Lower lobe of right lung (tissue), 2 donors: ENCODE results near the gene VRK1. TPM values are rescaled to one million over a fixed set of nuclear protein-coding genes. Genes with fewer than 3 reads are reported as not detected.
"Not testable (repeated sequence)": the region's sequence is repeated elsewhere in the genome, so short reads cannot be mapped to it uniquely, and the experiment has no call there.

Experiments
- ATAC-seq, 2 donors: fragments of 200-7000 bp; cut with Tn5 transposase; one replicate each; pipeline ENCODE4 v1.9.1; 2020 to 2022; ENCODE audit warnings: mild to moderate bottlenecking in 2 of 2, moderate library complexity in 2 of 2
- DNase-seq: peaks from one replicate; pipeline ENCODE4 v3.0.0-alpha.2; 2020
- H3K27ac ChIP-seq: fragments of 200-600 bp; one replicate; pipeline ENCODE4 v1.8.0; 2022
- H3K27me3 ChIP-seq: fragments of 200-600 bp; one replicate; pipeline ENCODE4 v1.8.0; 2022; ENCODE audit warnings: low read depth
- H3K36me3 ChIP-seq: fragments of 200-600 bp; one replicate; pipeline ENCODE4 v1.8.0; 2022; ENCODE audit warnings: mild to moderate bottlenecking
- H3K4me1 ChIP-seq: fragments of 200-600 bp; one replicate; pipeline ENCODE4 v1.8.0; 2022
- H3K4me3 ChIP-seq: fragments of 200-600 bp; one replicate; pipeline ENCODE4 v1.8.0; 2022; ENCODE audit warnings: mild to moderate bottlenecking
- H3K9me3 ChIP-seq: fragments of 200-600 bp; one replicate; pipeline ENCODE4 v1.8.0; 2022
- CTCF ChIP-seq: fragments of 200-600 bp; IDR thresholded peaks from one replicate; pipeline ENCODE4 v1.8.0; 2022; ENCODE audit warnings: antibody characterized with exemption, mild to moderate bottlenecking
- intact Hi-C: fragments of 100-400 bp; cut with DNase I; formaldehyde crosslinking; loops from one replicate; pipeline ENCODE4 v1.11.0; 2022
- total RNA-seq: library from RNA; stranded (reverse); fragmentation: NEBNext Ultra II Directional; extraction: Animal tissue kit (Norgen Biotek cat#: 25700); gene quantifications from one replicate; pipeline ENCODE4 v1.2.1, GENCODE V29; 2021
- donor health status: DM: no; HTN: yes; CAD: no; lungs with severe emphysema.

The VRK1 gene
- total RNA-seq, 1 donor from 2014 or later = 9.5 TPM

- H3K27me3 ChIP-seq = peaks cover 3% of the 10 kb centered on the region
- no peak for TF ChIP-seq CTCF
- H3K4me1 ChIP-seq = no peaks in the 10 kb centered on the region
- ATAC-seq (no peak), DNase-seq (no peak)
- H3K36me3 ChIP-seq = no peaks in the 10 kb centered on the region
- H3K27ac ChIP-seq = no peak overlapping the region
- intact Hi-C loops = no loop called here
- no peak overlapping the region for H3K4me3 ChIP-seq
- H3K9me3 ChIP-seq = no peaks in the 10 kb centered on the region
These were observed 36.1 kb upstream of the VRK1 start for GRCh38 chr14:96761066-96761465.

- no peaks in the 10 kb centered on the region for H3K4me1 ChIP-seq
- H3K36me3 ChIP-seq = no peaks in the 10 kb centered on the region
- DNase-seq = no peak
- ATAC-seq = peak; percentile 56 to 79
- no peak for TF ChIP-seq CTCF
- H3K9me3 ChIP-seq = no peaks in the 10 kb centered on the region
- H3K4me3 ChIP-seq = no peak overlapping the region
- H3K27ac ChIP-seq = no peak overlapping the region
- intact Hi-C loops = no loop called here
- peaks cover 3% of the 10 kb centered on the region for H3K27me3 ChIP-seq
These were observed 34.5 kb upstream of the VRK1 start for GRCh38 chr14:96762650-96763049.

- intact Hi-C loops = no loop called here
- Histone ChIP-seq H3K4me1 (no peaks in the 10 kb centered on the region), H3K4me3 (no peak overlapping the region), H3K27me3 (peaks cover 3% of the 10 kb centered on the region), H3K27ac (no peak overlapping the region), H3K36me3 (no peaks in the 10 kb centered on the region), H3K9me3 (no peaks in the 10 kb centered on the region)
- DNase-seq (no peak), ATAC-seq (no peak)
- TF ChIP-seq CTCF = no peak
These were observed 33.2 kb upstream of the VRK1 start for GRCh38 chr14:96764012-96764411.

- intact Hi-C loops, H3K27me3 ChIP-seq, H3K36me3 ChIP-seq, H3K27ac ChIP-seq, DNase-seq, ATAC-seq, H3K4me3 ChIP-seq, H3K9me3 ChIP-seq, H3K4me1 ChIP-seq: not testable (repeated sequence)
These were observed 32.0 kb upstream of the VRK1 start for GRCh38 chr14:96765205-96765604.

GRCh38 chr14:96772929-96773328 is 24.3 kb upstream of the VRK1 start:
- no peaks in the 10 kb centered on the region for H3K4me1 ChIP-seq
- ATAC-seq = no peak
- intact Hi-C loops = no loop called here

GRCh38 chr14:96776791-96777190 is 20.4 kb upstream of the VRK1 start:
- Histone ChIP-seq H3K9me3 (no peaks in the 10 kb centered on the region), H3K27me3 (peaks cover 5% of the 10 kb centered on the region), H3K36me3 (no peaks in the 10 kb centered on the region), H3K4me3 (no peak overlapping the region), H3K4me1 (no peaks in the 10 kb centered on the region), H3K27ac (no peak overlapping the region)
- no peak for TF ChIP-seq CTCF
- ATAC-seq (no peak), DNase-seq (no peak)
- intact Hi-C loops = no loop called here

More at GRCh38 chr14:96772929-96773328, 24.3 kb upstream of the VRK1 start:
- Histone ChIP-seq H3K36me3 (no peaks in the 10 kb centered on the region), H3K9me3 (no peaks in the 10 kb centered on the region), H3K27ac (no peak overlapping the region), H3K4me3 (no peak overlapping the region), H3K27me3 (peaks cover 8% of the 10 kb centered on the region)
- DNase-seq = no peak
- no peak for TF ChIP-seq CTCF
